HepG2 (cell line): Measurements from ENCODE around the gene CAPS. TPM values are rescaled to one million over a fixed set of nuclear protein-coding genes. Genes with fewer than 3 reads are reported as not detected.
A peak's percentile ranks its signal among the peaks of the same experiment; 100 is the strongest.

Source experiments
- CHCHD3 ChIP-seq: sonication (generic); formaldehyde crosslinking; IDR thresholded peaks from 2 replicates; pipeline ENCODE4 v1.8.0; 2022; ENCODE audit warnings: mild to moderate bottlenecking, missing genetic modification reagents, moderate library complexity
- ELK4 ChIP-seq: sonication (generic); formaldehyde crosslinking; IDR thresholded peaks from 2 replicates; pipeline ENCODE4 v1.9.0; 2021; ENCODE audit warnings: missing genetic modification reagents, borderline replicate concordance
- ETV5 ChIP-seq: IDR thresholded peaks from 2 replicates; pipeline ENCODE4 v1.6.1; 2018; ENCODE audit warnings: missing biosample characterization, missing genetic modification reagents, inconsistent platforms, borderline replicate concordance
- FOSL2 ChIP-seq: sonication (generic); formaldehyde crosslinking; IDR thresholded peaks from 2 replicates; pipeline ENCODE4 v1.4.0; 2020; ENCODE audit warnings: missing genetic modification reagents
- HDAC1 ChIP-seq: sonication (generic); formaldehyde crosslinking; IDR thresholded peaks from 2 replicates; pipeline ENCODE4 v1.5.1; 2020; ENCODE audit warnings: mild to moderate bottlenecking, missing genetic modification reagents
- HMGA1 ChIP-seq: sonication (generic); formaldehyde crosslinking; conservative IDR thresholded peaks from 2 replicates; pipeline ENCODE4 v1.4.0; 2020; ENCODE audit warnings: missing genetic modification reagents
- JUND ChIP-seq: sonication (generic); formaldehyde crosslinking; IDR thresholded peaks from 2 replicates; pipeline ENCODE4 v1.8.0; 2022; ENCODE audit warnings: mild to moderate bottlenecking, missing genetic modification reagents
- KAT8 ChIP-seq: IDR thresholded peaks from 2 replicates; pipeline ENCODE4 v1.6.1; 2016; ENCODE audit warnings: missing genetic modification reagents, missing compliant biosample characterization
- KLF12 ChIP-seq: sonication (generic); formaldehyde crosslinking; IDR thresholded peaks from 2 replicates; pipeline ENCODE4 v1.4.0; 2020; ENCODE audit warnings: missing genetic modification reagents, borderline replicate concordance
- KLF6 ChIP-seq: IDR thresholded peaks from 2 replicates; pipeline ENCODE4 v1.8.0; 2016; ENCODE audit warnings: missing biosample characterization, missing genetic modification reagents
- MAF1 ChIP-seq: sonication (generic); formaldehyde crosslinking; IDR thresholded peaks from 2 replicates; pipeline ENCODE4 v1.5.0; 2020; ENCODE audit warnings: missing genetic modification reagents, borderline replicate concordance
- MBNL3 ChIP-seq: fragments of 250-450 bp; sonication (Bioruptor Pico); conservative IDR thresholded peaks from 2 replicates; pipeline ENCODE4 v1.8.0; 2022; ENCODE audit warnings: mild to moderate bottlenecking, inconsistent platforms
- MEIS1 ChIP-seq: sonication (generic); formaldehyde crosslinking; IDR thresholded peaks from 2 replicates; pipeline ENCODE4 v1.9.0; 2021; ENCODE audit warnings: mild to moderate bottlenecking, missing genetic modification reagents, moderate library complexity, borderline replicate concordance
- RBFOX2 ChIP-seq: fragments of 200-400 bp; formaldehyde crosslinking; IDR thresholded peaks from 2 replicates; pipeline ENCODE4 v1.6.1; 2017; ENCODE audit warnings: low read depth, mild to moderate bottlenecking, low read length
- SMAD3 ChIP-seq: sonication (generic); formaldehyde crosslinking; IDR thresholded peaks from 2 replicates; pipeline ENCODE4 v1.4.0; 2020; ENCODE audit warnings: missing genetic modification reagents
- SP2 ChIP-seq: sonication (generic); formaldehyde crosslinking; IDR thresholded peaks from 2 replicates; pipeline ENCODE4 v1.5.1; 2020; ENCODE audit warnings: mild to moderate bottlenecking, missing genetic modification reagents
- TOE1 ChIP-seq: sonication (generic); formaldehyde crosslinking; IDR thresholded peaks from 2 replicates; pipeline ENCODE4 v1.4.0; 2020; ENCODE audit warnings: mild to moderate bottlenecking, missing genetic modification reagents
- TP53 ChIP-seq: sonication (generic); formaldehyde crosslinking; conservative IDR thresholded peaks from 2 replicates; pipeline ENCODE4 v1.4.0; 2020; ENCODE audit warnings: missing genetic modification reagents
- ZFX ChIP-seq: sonication (generic); formaldehyde crosslinking; IDR thresholded peaks from 2 replicates; pipeline ENCODE4 v1.4.0; 2020; ENCODE audit warnings: mild to moderate bottlenecking, low read depth, missing genetic modification reagents, moderate library complexity
- ZHX2 ChIP-seq, 2 experiments: sonication (generic) in 1 of 2; formaldehyde crosslinking in 1 of 2; IDR thresholded peaks; 2 replicates each; pipeline versions ENCODE4 v1.6.1 to v1.9.0; 2014 to 2022; ENCODE audit warnings: antibody characterized with exemption in 1 of 2, borderline replicate concordance in 1 of 2, inconsistent platforms in 1 of 2, low read depth in 1 of 2, missing genetic modification reagents in 1 of 2
- ZNF225 ChIP-seq: sonication (generic); formaldehyde crosslinking; IDR thresholded peaks from 2 replicates; pipeline ENCODE4 v1.4.0; 2020; ENCODE audit warnings: mild to moderate bottlenecking, missing genetic modification reagents
- ZNF580 ChIP-seq: IDR thresholded peaks from 2 replicates; pipeline ENCODE4 v1.6.1; 2016; ENCODE audit warnings: low read depth, borderline replicate concordance
- ZNF720 ChIP-seq: sonication (generic); formaldehyde crosslinking; IDR thresholded peaks from 2 replicates; pipeline ENCODE4 v1.4.0; 2020; ENCODE audit warnings: missing genetic modification reagents
- ZNF839 ChIP-seq: sonication (generic); formaldehyde crosslinking; IDR thresholded peaks from 2 replicates; pipeline ENCODE4 v1.4.0; 2020; ENCODE audit warnings: missing genetic modification reagents, mild to moderate bottlenecking, borderline replicate concordance
- ZNF891 ChIP-seq: sonication (generic); formaldehyde crosslinking; IDR thresholded peaks from 2 replicates; pipeline ENCODE4 v1.5.0; 2020; ENCODE audit warnings: mild to moderate bottlenecking, missing genetic modification reagents
- polyA plus RNA-seq, 8 experiments: library from polyadenylated mRNA; depleted of rRNA in 3 of 8; stranded (reverse) in 7 of 8; unstranded in 1 of 8; fragments of >200 nt; fragmentation: Illumina TruSeq in 4 of 8; extraction: Trizol in 4 of 8; gene quantifications; 2 replicates each; pipeline versions ENCODE4 v1.2.1 to v1.2.3, GENCODE V29; 2011 to 2016; ENCODE audit warnings: low read depth in 4 of 8, missing spikeins in 1 of 8, mixed read lengths in 1 of 8; ENCODE audit not compliant: insufficient read depth in 1 of 8
- total RNA-seq, 5 experiments: library from RNA; depleted of rRNA; stranded (reverse); fragments of >200 nt; fragmentation: Illumina TruSeq; extraction: Trizol; gene quantifications; 2 replicates each; pipeline ENCODE4 v1.2.3, GENCODE V29; 2016; ENCODE audit warnings: low read depth in 1 of 5

CAPS gene
- total and polyA plus RNA-seq, 2 of the 13 experiments (the other 11 are each of a cell fraction or from before 2014, with no cell fraction given), result 3.1 TPM

- TF ChIP-seq KLF12 (no peak), KAT8 (CRISPR knock-in tag) (no peak), TOE1 (CRISPR knock-in tag) (no peak), SP2 (CRISPR knock-in tag) (no peak), SMAD3 (CRISPR knock-in tag) (no peak), ELK4 (no peak), ZNF839 (CRISPR knock-in tag) (no peak), CHCHD3 (CRISPR knock-in tag) (no peak), RBFOX2 (no peak), ZNF891 (CRISPR knock-in tag) (no peak), MEIS1 (CRISPR knock-in tag) (no peak), ZHX2 (IDR thresholded peaks at IDR 0.05; ENCODE audit: low read depth) (no peak), ZHX2 (CRISPR knock-in tag; IDR thresholded peaks at IDR 0.05; ENCODE audit: borderline replicate concordance) (no peak), ZNF225 (CRISPR knock-in tag) (no peak), HDAC1 (CRISPR knock-in tag) (0 out of 2 replicates have a peak, but pooled peaks have one; percentile 35), ZNF580 (CRISPR knock-in tag) (no peak), TP53 (CRISPR knock-in tag) (no peak), JUND (CRISPR knock-in tag) (no peak), MAF1 (CRISPR knock-in tag) (no peak), ZFX (CRISPR knock-in tag) (0 out of 2 replicates have a peak, but pooled peaks have one; percentile 26), HMGA1 (no peak), ZNF720 (CRISPR knock-in tag) (no peak), FOSL2 (CRISPR knock-in tag) (no peak), MBNL3 (no peak), ETV5 (CRISPR knock-in tag) (no peak), KLF6 (CRISPR knock-in tag) (no peak)
Measured at GRCh38 chr19:5913739-5914357, at the start of gene CAPS (continued).
